ENCODE measurements around the gene TSC22D2. TPM values are rescaled to one million over a fixed set of nuclear protein-coding genes. Genes with fewer than 3 reads are reported as not detected.

Gene TSC22D2
- total and polyA plus RNA-seq, 2 of the 8 experiments (the other 6 are each of a cell fraction or from before 2014, with no cell fraction given): 3.4 to 27.6 TPM

GRCh38 chr3:150388498-150389418 lies 19.3 kb upstream of the TSC22D2 start (continued):
- TF ChIP-seq ATF2 (IDR thresholded peaks at IDR 0.05; ENCODE audit: low read length) (no peak), RBBP5 (IDR thresholded peaks at IDR 0.05; ENCODE audit: borderline replicate concordance, low read depth, low read length) (no peak), SIN3A (conservative IDR thresholded peaks at IDR 0.05 in 1 of 2, IDR thresholded peaks at IDR 0.05 in 1 of 2; ENCODE audit: low read depth in 1 of 2, low read length in 2 of 2) (no peak), POLR2AphosphoS5 (IDR thresholded peaks at IDR 0.05; ENCODE audit: low read depth, low read length) (no peak), KDM1A (IDR thresholded peaks at IDR 0.05; ENCODE audit: borderline replicate concordance, low read length) (no peak), TBP (IDR thresholded peaks at IDR 0.05; ENCODE audit: low read depth, low read length) (no peak), SP2 (IDR thresholded peaks at IDR 0.05; ENCODE audit: low read length) (no peak), TEAD4 (IDR thresholded peaks at IDR 0.05; ENCODE audit: low read depth, low read length) (no peak), RFX5 (IDR thresholded peaks at IDR 0.05; ENCODE audit: borderline replicate concordance, low read depth, low read length) (no peak), CBX8 (IDR thresholded peaks at IDR 0.05; ENCODE audit: borderline replicate concordance, low read depth, low read length) (no peak)

Measured in H1 (cell line).